ENCODE data around the gene PIWIL1. TPM values are rescaled to one million over a fixed set of nuclear protein-coding genes. Genes with fewer than 3 reads are reported as not detected.

PIWIL1 gene
- total and polyA plus RNA-seq, 2 of the 4 experiments (the other 2 are of a cell fraction) = not detected

DNA sequence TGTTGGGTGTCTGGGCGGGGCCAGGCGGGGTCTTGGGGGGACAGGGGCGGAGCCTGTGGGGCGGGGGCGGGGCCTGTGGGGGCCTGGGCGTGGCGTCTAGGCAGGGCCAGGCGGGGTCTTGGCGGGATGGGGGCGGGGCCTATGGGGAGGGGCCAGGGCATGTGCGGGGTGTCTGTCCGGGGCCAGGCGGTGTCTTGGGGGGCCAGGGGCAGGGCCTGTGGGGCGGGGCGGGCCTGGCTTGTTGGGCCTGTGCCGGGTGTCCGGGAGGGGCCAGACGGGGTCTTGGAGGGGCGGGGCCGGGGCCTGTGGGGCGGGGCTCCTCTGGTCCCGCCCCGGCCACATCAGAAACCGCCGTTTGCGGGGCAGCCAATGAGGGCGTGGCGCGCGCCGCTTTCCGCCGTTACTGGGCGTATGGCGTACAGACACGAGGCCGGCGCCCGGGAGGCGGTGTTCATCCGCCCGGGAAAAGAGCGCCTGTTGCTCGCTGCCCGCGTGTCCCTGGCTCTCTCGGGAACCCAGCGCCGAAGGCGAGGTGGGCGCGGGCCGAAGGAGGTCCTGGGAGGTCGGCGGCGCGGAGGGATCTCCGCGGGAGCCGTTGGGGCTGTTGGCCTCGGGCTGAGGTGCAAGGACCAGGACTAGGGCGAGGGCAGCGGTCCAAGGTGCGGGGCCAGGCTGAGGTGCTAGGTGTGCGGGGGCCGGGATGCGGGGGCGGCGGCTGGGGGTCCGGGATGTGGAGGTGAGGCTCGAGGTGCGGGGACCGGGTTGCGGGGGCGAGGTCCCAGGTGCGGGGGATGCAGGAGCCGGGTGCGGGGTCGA is at the start of gene PIWIL1 (continued):
- TF ChIP-seq SMC3 (IDR thresholded peaks at IDR 0.05; ENCODE audit: low read depth, low read length) (no peak), RFX5 (IDR thresholded peaks at IDR 0.05; ENCODE audit: low read depth, low read length) (no peak)

DNA sequence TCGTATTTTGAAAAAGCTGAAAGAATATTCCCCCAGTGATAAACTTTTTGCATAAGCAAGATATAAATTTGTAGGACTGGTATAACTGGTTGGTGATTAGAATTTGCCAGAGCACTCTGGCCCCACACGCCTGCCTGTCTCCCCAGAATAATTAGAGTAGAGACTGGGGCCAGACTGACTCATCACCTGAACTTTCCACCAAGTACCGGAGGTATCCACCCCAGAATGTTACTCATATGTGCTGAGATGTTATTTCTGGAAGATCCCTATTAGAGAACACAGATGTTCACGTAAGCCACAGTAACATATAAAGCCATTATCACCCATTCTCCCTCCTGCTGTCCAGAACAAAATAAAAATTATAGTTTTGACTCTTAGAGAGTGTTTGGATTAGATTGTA is 49.5 kb upstream of the PIWIL1 start:
- POLR2A ChIA-PET (ENCODE audit: unreplicated experiment) = no interaction called here
- no TSS peak for BruUV-seq (replicated peaks)
- no peak overlapping the region for H2BK5ac ChIP-seq (ENCODE audit: low read depth, low read length, poor library complexity, severe bottlenecking)
- no peak overlapping the region for H3K18ac ChIP-seq (ENCODE audit: low read depth, low read length)
- in situ Hi-C loops (cut with MboI; ENCODE audit: low sequenced_read_pairs) = no loop called here
- no peak overlapping the region for H3K4me2 ChIP-seq (ENCODE audit: low read depth, low read length)
- H3K14ac ChIP-seq (replicated peaks; ENCODE audit: low read depth, low read length) = no peak overlapping the region
- CTCF ChIA-PET = no interaction called here
- H3K9ac ChIP-seq (ENCODE audit: low read depth, low read length) = no peak overlapping the region
- H3K4me1 ChIP-seq (ENCODE audit: control insufficient read depth, insufficient read depth, low read length) = no peaks in the 10 kb centered on the region
- H3K23ac ChIP-seq (ENCODE audit: low read depth, low read length) = no peak overlapping the region
- no peak overlapping the region for H4K8ac ChIP-seq (ENCODE audit: low read depth in 2 of 2, low read length in 2 of 2)
- no peak overlapping the region for H3K4ac ChIP-seq (ENCODE audit: low read depth, low read length)
- no peaks in the 10 kb centered on the region for H3K9me1 ChIP-seq (ENCODE audit: insufficient read depth, low read length)
- no CpG with 5 or more reads among the region's 4 CpGs for WGBS, 2 experiments (ENCODE audit: extremely low coverage in 2 of 2, insufficient read length in 1 of 2)
- H2AK5ac ChIP-seq (ENCODE audit: low read depth, low read length) = no peak overlapping the region
- H3K56ac ChIP-seq (ENCODE audit: extremely low read depth, insufficient read depth, low read length) = no peak overlapping the region
- no peaks in the 10 kb centered on the region for H3K27me3 ChIP-seq (ENCODE audit: control insufficient read depth, insufficient read depth, low read length)
- DNase-seq (no peak), ATAC-seq (ENCODE audit: low read depth) (no peak)
- no peak overlapping the region for H3K27ac ChIP-seq (ENCODE audit: insufficient read depth, low read length)
- H4K20me1 ChIP-seq (ENCODE audit: insufficient read depth, low read length) = no peaks in the 10 kb centered on the region
- dilution Hi-C loops (cut with HindIII; ENCODE audit: low sequenced_read_pairs, unreplicated experiment) = no loop called here
- H2BK15ac ChIP-seq (ENCODE audit: low read depth, low read length) = no peak overlapping the region
- no peak overlapping the region for H4K5ac ChIP-seq (ENCODE audit: low read depth, low read length)
- no peak overlapping the region for H2AFZ ChIP-seq (replicated peaks; ENCODE audit: low read length, poor library complexity)
- no peak overlapping the region for H3K4me3 ChIP-seq (ENCODE audit: insufficient read depth, low read depth, low read length)
- intact Hi-C loops (cut with micrococcal nuclease) = no loop called here
- peaks cover 31% of the 10 kb centered on the region for H3K9me3 ChIP-seq (ENCODE audit: control insufficient read depth, insufficient read depth, low read length)
- no peak overlapping the region for H4K91ac ChIP-seq (ENCODE audit: insufficient read depth, low read depth, low read length)
- H3K36me3 ChIP-seq (ENCODE audit: control insufficient read depth, insufficient read depth, low read length) = no peaks in the 10 kb centered on the region
- H3K79me1 ChIP-seq (ENCODE audit: low read depth in 1 of 2, low read length in 2 of 2) = no peaks in the 10 kb centered on the region
- no peak overlapping the region for H2AK9ac ChIP-seq (replicated peaks; ENCODE audit: low read depth, low read length, poor library complexity)
- H2BK20ac ChIP-seq (ENCODE audit: low read depth, low read length) = no peak overlapping the region
- no peak overlapping the region for H2BK120ac ChIP-seq (ENCODE audit: low read depth, low read length)
- TF ChIP-seq, protein P1, sequence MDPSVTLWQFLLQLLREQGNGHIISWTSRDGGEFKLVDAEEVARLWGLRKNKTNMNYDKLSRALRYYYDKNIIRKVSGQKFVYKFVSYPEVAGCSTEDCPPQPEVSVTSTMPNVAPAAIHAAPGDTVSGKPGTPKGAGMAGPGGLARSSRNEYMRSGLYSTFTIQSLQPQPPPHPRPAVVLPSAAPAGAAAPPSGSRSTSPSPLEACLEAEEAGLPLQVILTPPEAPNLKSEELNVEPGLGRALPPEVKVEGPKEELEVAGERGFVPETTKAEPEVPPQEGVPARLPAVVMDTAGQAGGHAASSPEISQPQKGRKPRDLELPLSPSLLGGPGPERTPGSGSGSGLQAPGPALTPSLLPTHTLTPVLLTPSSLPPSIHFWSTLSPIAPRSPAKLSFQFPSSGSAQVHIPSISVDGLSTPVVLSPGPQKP (IDR thresholded peaks at IDR 0.05; ENCODE audit: borderline replicate concordance, low read depth, low read length) = no peak
- TF ChIP-seq MAFK (IDR thresholded peaks at IDR 0.05; ENCODE audit: low read depth, low read length) (no peak), MAZ (IDR thresholded peaks at IDR 0.05; ENCODE audit: borderline replicate concordance, low read depth, low read length) (no peak), NFE2L2 (IDR thresholded peaks at IDR 0.05; ENCODE audit: low read depth, low read length) (no peak), CHD1 (IDR thresholded peaks at IDR 0.05; ENCODE audit: low read depth, low read length) (no peak), CEBPB (IDR thresholded peaks at IDR 0.05; ENCODE audit: low read depth, low read length) (no peak), FOS (IDR thresholded peaks at IDR 0.05; ENCODE audit: low read depth, low read length) (no peak), BHLHE40 (IDR thresholded peaks at IDR 0.05; ENCODE audit: low read depth, low read length) (no peak), SMC3 (IDR thresholded peaks at IDR 0.05; ENCODE audit: low read depth, low read length) (no peak), RCOR1 (IDR thresholded peaks at IDR 0.05; ENCODE audit: insufficient replicate concordance, low read length) (no peak)
- TF ChIP-seq, protein P2, sequence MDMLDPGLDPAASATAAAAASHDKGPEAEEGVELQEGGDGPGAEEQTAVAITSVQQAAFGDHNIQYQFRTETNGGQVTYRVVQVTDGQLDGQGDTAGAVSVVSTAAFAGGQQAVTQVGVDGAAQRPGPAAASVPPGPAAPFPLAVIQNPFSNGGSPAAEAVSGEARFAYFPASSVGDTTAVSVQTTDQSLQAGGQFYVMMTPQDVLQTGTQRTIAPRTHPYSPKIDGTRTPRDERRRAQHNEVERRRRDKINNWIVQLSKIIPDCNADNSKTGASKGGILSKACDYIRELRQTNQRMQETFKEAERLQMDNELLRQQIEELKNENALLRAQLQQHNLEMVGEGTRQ (IDR thresholded peaks at IDR 0.05; ENCODE audit: low read depth, low read length) = no peak
- TF ChIP-seq, protein P3, sequence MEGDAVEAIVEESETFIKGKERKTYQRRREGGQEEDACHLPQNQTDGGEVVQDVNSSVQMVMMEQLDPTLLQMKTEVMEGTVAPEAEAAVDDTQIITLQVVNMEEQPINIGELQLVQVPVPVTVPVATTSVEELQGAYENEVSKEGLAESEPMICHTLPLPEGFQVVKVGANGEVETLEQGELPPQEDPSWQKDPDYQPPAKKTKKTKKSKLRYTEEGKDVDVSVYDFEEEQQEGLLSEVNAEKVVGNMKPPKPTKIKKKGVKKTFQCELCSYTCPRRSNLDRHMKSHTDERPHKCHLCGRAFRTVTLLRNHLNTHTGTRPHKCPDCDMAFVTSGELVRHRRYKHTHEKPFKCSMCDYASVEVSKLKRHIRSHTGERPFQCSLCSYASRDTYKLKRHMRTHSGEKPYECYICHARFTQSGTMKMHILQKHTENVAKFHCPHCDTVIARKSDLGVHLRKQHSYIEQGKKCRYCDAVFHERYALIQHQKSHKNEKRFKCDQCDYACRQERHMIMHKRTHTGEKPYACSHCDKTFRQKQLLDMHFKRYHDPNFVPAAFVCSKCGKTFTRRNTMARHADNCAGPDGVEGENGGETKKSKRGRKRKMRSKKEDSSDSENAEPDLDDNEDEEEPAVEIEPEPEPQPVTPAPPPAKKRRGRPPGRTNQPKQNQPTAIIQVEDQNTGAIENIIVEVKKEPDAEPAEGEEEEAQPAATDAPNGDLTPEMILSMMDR (conservative IDR thresholded peaks at IDR 0.05; ENCODE audit: low read depth, low read length) = no peak

Data from IMR-90 (cell line).